HepG2 (cell line): ENCODE data around the gene NFIL3. TPM values are rescaled to one million over a fixed set of nuclear protein-coding genes. Genes with fewer than 3 reads are reported as not detected.
A peak's percentile ranks its signal among the peaks of the same experiment; 100 is the strongest.

Source experiments
- GMEB1 ChIP-seq: sonication (generic); formaldehyde crosslinking; IDR thresholded peaks from 2 replicates; pipeline ENCODE4 v1.5.1; 2020; ENCODE audit warnings: missing genetic modification reagents, mild to moderate bottlenecking, borderline replicate concordance
- HNRNPL ChIP-seq: fragments of 200-400 bp; formaldehyde crosslinking; IDR thresholded peaks from 2 replicates; pipeline ENCODE4 v1.6.1; 2017; ENCODE audit warnings: mild to moderate bottlenecking, low read depth, low read length
- IKZF5 ChIP-seq: IDR thresholded peaks from 2 replicates; pipeline ENCODE4 v1.6.1; 2018; ENCODE audit warnings: missing genetic modification reagents, mild to moderate bottlenecking, missing compliant biosample characterization
- JUN ChIP-seq: sonication (generic); formaldehyde crosslinking; IDR thresholded peaks from 2 replicates; pipeline ENCODE4 v1.4.0; 2020; ENCODE audit warnings: mild to moderate bottlenecking, missing genetic modification reagents
- KAT8 ChIP-seq: IDR thresholded peaks from 2 replicates; pipeline ENCODE4 v1.6.1; 2016; ENCODE audit warnings: missing genetic modification reagents, missing compliant biosample characterization
- MED1 ChIP-seq: sonication (generic); formaldehyde crosslinking; IDR thresholded peaks from 2 replicates; pipeline ENCODE4 v1.4.0; 2020; ENCODE audit warnings: missing genetic modification reagents
- MLLT10 ChIP-seq: sonication (generic); formaldehyde crosslinking; IDR thresholded peaks from 2 replicates; pipeline ENCODE4 v1.4.0; 2020; ENCODE audit warnings: missing genetic modification reagents
- NR2C2 ChIP-seq: sonication (generic); formaldehyde crosslinking; IDR thresholded peaks from 2 replicates; pipeline ENCODE4 v1.4.0; 2020; ENCODE audit warnings: missing genetic modification reagents, mild to moderate bottlenecking, moderate library complexity, borderline replicate concordance
- NR2F1 ChIP-seq, 2 experiments: fragments of 450-650 bp in 1 of 2; formaldehyde crosslinking in 1 of 2; IDR thresholded peaks; 2 replicates each; pipeline versions ENCODE4 v1.5.0 to v1.6.1; 2016 to 2020; ENCODE audit warnings: mild to moderate bottlenecking in 1 of 2, missing compliant biosample characterization in 1 of 2, missing genetic modification reagents in 1 of 2, moderate library complexity in 1 of 2
- NR2F6 ChIP-seq, 2 experiments: IDR thresholded peaks; 2 replicates each; pipeline ENCODE4 v1.6.1; 2016; ENCODE audit warnings: antibody characterized with exemption in 1 of 2, mild to moderate bottlenecking in 1 of 2
- PAX8 ChIP-seq: sonication (generic); formaldehyde crosslinking; IDR thresholded peaks from 2 replicates; pipeline ENCODE4 v1.8.0; 2022; ENCODE audit warnings: mild to moderate bottlenecking, missing genetic modification reagents, borderline replicate concordance
- RBFOX2 ChIP-seq: fragments of 200-400 bp; formaldehyde crosslinking; IDR thresholded peaks from 2 replicates; pipeline ENCODE4 v1.6.1; 2017; ENCODE audit warnings: low read depth, mild to moderate bottlenecking, low read length
- SALL1 ChIP-seq: sonication (generic); formaldehyde crosslinking; IDR thresholded peaks from 2 replicates; pipeline ENCODE4 v1.8.0; 2022; ENCODE audit warnings: mild to moderate bottlenecking, missing genetic modification reagents
- SIX4 ChIP-seq: sonication (generic); formaldehyde crosslinking; IDR thresholded peaks from 2 replicates; pipeline ENCODE4 v1.4.0; 2020; ENCODE audit warnings: missing genetic modification reagents
- SKI ChIP-seq: fragments of 450-650 bp; IDR thresholded peaks from one replicate; pipeline ENCODE4 v1.6.1; 2018; ENCODE audit warnings: mild to moderate bottlenecking; ENCODE audit not compliant: partially characterized antibody
- TBL1XR1 ChIP-seq: fragments of 150-350 bp; IDR thresholded peaks from 2 replicates; pipeline ENCODE4 v1.6.1; 2014; ENCODE audit warnings: borderline replicate concordance, low read length; ENCODE audit not compliant: partially characterized antibody
- TRIM22 ChIP-seq: fragments of 450-650 bp; IDR thresholded peaks from 2 replicates; pipeline ENCODE4 v1.6.1; 2017
- ZBTB3 ChIP-seq: sonication (generic); formaldehyde crosslinking; IDR thresholded peaks from 2 replicates; pipeline ENCODE4 v1.4.0; 2020; ENCODE audit warnings: low read depth, mild to moderate bottlenecking, moderate library complexity, missing genetic modification reagents, borderline replicate concordance
- ZBTB43 ChIP-seq: sonication (generic); formaldehyde crosslinking; conservative IDR thresholded peaks from 2 replicates; pipeline ENCODE4 v1.4.0; 2020; ENCODE audit warnings: missing genetic modification reagents
- ZNF569 ChIP-seq: sonication (generic); formaldehyde crosslinking; IDR thresholded peaks from 2 replicates; pipeline ENCODE4 v1.5.0; 2020; ENCODE audit warnings: mild to moderate bottlenecking, missing genetic modification reagents, moderate library complexity, borderline replicate concordance
- ZNF580 ChIP-seq: IDR thresholded peaks from 2 replicates; pipeline ENCODE4 v1.6.1; 2016; ENCODE audit warnings: low read depth, borderline replicate concordance
- ZNF670 ChIP-seq: sonication (generic); formaldehyde crosslinking; IDR thresholded peaks from 2 replicates; pipeline ENCODE4 v1.8.0; 2022; ENCODE audit warnings: mild to moderate bottlenecking, missing genetic modification reagents, borderline replicate concordance
- polyA plus RNA-seq, 8 experiments: library from polyadenylated mRNA; depleted of rRNA in 3 of 8; stranded (reverse) in 7 of 8; unstranded in 1 of 8; fragments of >200 nt; fragmentation: Illumina TruSeq in 4 of 8; extraction: Trizol in 4 of 8; gene quantifications; 2 replicates each; pipeline versions ENCODE4 v1.2.1 to v1.2.3, GENCODE V29; 2011 to 2016; ENCODE audit warnings: low read depth in 4 of 8, missing spikeins in 1 of 8, mixed read lengths in 1 of 8; ENCODE audit not compliant: insufficient read depth in 1 of 8
- total RNA-seq, 5 experiments: library from RNA; depleted of rRNA; stranded (reverse); fragments of >200 nt; fragmentation: Illumina TruSeq; extraction: Trizol; gene quantifications; 2 replicates each; pipeline ENCODE4 v1.2.3, GENCODE V29; 2016; ENCODE audit warnings: low read depth in 1 of 5

NFIL3 gene
- total and polyA plus RNA-seq, 2 of the 13 experiments (the other 11 are each of a cell fraction or from before 2014, with no cell fraction given): 46.6 to 54.2 TPM

GRCh38 chr9:91419222-91420191 lies 4.1 kb downstream of the NFIL3 start (continued):
- TF ChIP-seq IKZF5 (CRISPR knock-in tag) (peak; percentile 76; the same call in 1 of the 2 replicates), NR2F1 (CRISPR knock-in tag; IDR thresholded peaks at IDR 0.05) (peak in 1 of 2 experiments; percentile 27; a peak in 2 of 4 replicates), SALL1 (CRISPR knock-in tag) (peak; percentile 97), ZNF569 (CRISPR knock-in tag) (no peak), ZNF580 (CRISPR knock-in tag) (peak; percentile 49; the same call in 1 of the 2 replicates), HNRNPL (no peak), TRIM22 (no peak), ZBTB43 (CRISPR knock-in tag) (peak; percentile 89), GMEB1 (CRISPR knock-in tag) (no peak; the same call in 1 of the 2 replicates), SKI (peak; percentile 30), PAX8 (no peak), TBL1XR1 (peak; percentile 95), RBFOX2 (peak; percentile 69; the same call in 1 of the 2 replicates), KAT8 (CRISPR knock-in tag) (peak; percentile 71; the same call in 1 of the 2 replicates), JUN (CRISPR knock-in tag) (peak; percentile 88), NR2F6 (IDR thresholded peaks at IDR 0.05) (peak; percentile 80), NR2F6 (CRISPR knock-in tag; IDR thresholded peaks at IDR 0.05) (peak; percentile 87), MLLT10 (no peak), SIX4 (CRISPR knock-in tag) (peak; percentile 86), ZBTB3 (CRISPR knock-in tag) (peak; percentile 55; the same call in 1 of the 2 replicates), ZNF670 (CRISPR knock-in tag) (peak; percentile 78; the same call in 1 of the 2 replicates), MED1 (CRISPR knock-in tag) (peak; percentile 95), NR2C2 (peak; percentile 63; the same call in 1 of the 2 replicates)
